CD4-positive, alpha-beta T cell (primary cell): ENCODE measurements around the gene SMC6. TPM values are rescaled to one million over a fixed set of nuclear protein-coding genes. Genes with fewer than 3 reads are reported as not detected.
A peak's percentile ranks its signal among the peaks of the same experiment; 100 is the strongest.

Experiments
- ATAC-seq: fragments of 200-7000 bp; cut with Tn5 transposase; one replicate; pipeline ENCODE4 v1.10.0; 2022; ENCODE audit warnings: mild to moderate bottlenecking; ENCODE audit not compliant: poor library complexity
- CTCF ChIA-PET: fragments of 350-600 bp; sonication (Branson Sonifier 250); formaldehyde crosslinking; loops from one replicate; lab custom pipeline; 2021; ENCODE audit warnings: antibody characterized with exemption, inconsistent platforms; lab: Charles Lee
- POLR2A ChIA-PET: fragments of 350-600 bp; sonication (Branson Sonifier 250); formaldehyde crosslinking; loops from one replicate; lab custom pipeline; 2021; ENCODE audit warnings: antibody characterized with exemption, inconsistent platforms; lab: Charles Lee
- DNase-seq, 14 experiments: peaks; one replicate each; pipeline ENCODE4 v3.0.0-alpha.2; 2013 to 2020; ENCODE audit warnings: mixed read lengths in 2 of 14
- H3K27ac ChIP-seq, 2 donors: one replicate each; pipeline versions ENCODE4 v1.5.1 to v1.7.0; 2013; ENCODE audit warnings: low read length in 2 of 2, low read depth in 1 of 2, mild to moderate bottlenecking in 1 of 2
- H3K27me3 ChIP-seq, 2 experiments: 1 replicate in 1 of 2; 2 replicates in 1 of 2; pipeline versions ENCODE4 v1.6.1 to v1.7.0; 2013; ENCODE audit warnings: low read length in 2 of 2, control low read depth in 1 of 2, mild to moderate bottlenecking in 1 of 2, moderate library complexity in 1 of 2; ENCODE audit not compliant: insufficient read depth in 2 of 2, control insufficient read depth in 1 of 2
- H3K36me3 ChIP-seq: one replicate; pipeline ENCODE4 v1.6.1; 2013; ENCODE audit warnings: low read length, control low read depth; ENCODE audit not compliant: insufficient read depth
- H3K4me1 ChIP-seq: one replicate; pipeline ENCODE4 v1.6.1; 2013; ENCODE audit warnings: low read length, control low read depth; ENCODE audit not compliant: insufficient read depth
- H3K4me3 ChIP-seq: one replicate; pipeline ENCODE4 v1.5.1; 2013; ENCODE audit warnings: mild to moderate bottlenecking, low read length, moderate library complexity
- H3K9me3 ChIP-seq, 2 experiments: 1 replicate in 1 of 2; 2 replicates in 1 of 2; pipeline versions ENCODE4 v1.6.1 to v1.7.0; 2013; ENCODE audit warnings: low read length in 2 of 2, mild to moderate bottlenecking in 2 of 2, control low read depth in 1 of 2, moderate library complexity in 1 of 2; ENCODE audit not compliant: control insufficient read depth in 1 of 2, insufficient read depth in 1 of 2
- H3K27ac Mint-ChIP-seq: one replicate; pipeline ENCODE4 v1.8.0; 2020; ENCODE audit warnings: mixed read lengths
- H3K27me3 Mint-ChIP-seq: one replicate; pipeline ENCODE4 v1.8.0; 2021; ENCODE audit warnings: mixed read lengths
- H3K36me3 Mint-ChIP-seq: one replicate; pipeline ENCODE4 v1.8.0; 2021; ENCODE audit warnings: low read depth, mixed read lengths
- H3K4me1 Mint-ChIP-seq: one replicate; pipeline ENCODE4 v1.8.0; 2021; ENCODE audit warnings: low read depth, mixed read lengths
- H3K4me3 Mint-ChIP-seq: one replicate; pipeline ENCODE4 v1.8.0; 2020; ENCODE audit warnings: mild to moderate bottlenecking, mixed read lengths
- H3K9me3 Mint-ChIP-seq: one replicate; pipeline ENCODE4 v1.8.0; 2020; ENCODE audit warnings: mixed read lengths
- CTCF ChIP-seq: fragments of 200-600 bp; IDR thresholded peaks from one replicate; pipeline ENCODE4 v1.8.0; 2022; ENCODE audit warnings: antibody characterized with exemption, mild to moderate bottlenecking
- intact Hi-C, 2 experiments: fragments of 100-400 bp; cut with DNase I in 1 of 2; cut with micrococcal nuclease in 1 of 2; formaldehyde crosslinking; loops; one replicate each; pipeline versions ENCODE4 v1.15.1 to v1.9.0; 2023 to 2025; cut with DNase I, micrococcal nuclease
- total RNA-seq, 174 experiments: library from RNA in 2 of 174; stranded (reverse) in 2 of 174; gene quantifications; one replicate each; pipeline ENCODE4 v1.2.3 and lab custom pipeline; 2021 to 2026

The SMC6 gene
- total RNA-seq, 2 experiments from 2014 or later: 7.1 to 7.8 TPM

GRCh38 chr2:17749753-17750438 is 3.7 kb downstream of the SMC6 start:
- Mint-ChIP-seq H3K27me3 (no peaks in the 10 kb centered on the region), H3K36me3 (peaks cover 11% of the 10 kb centered on the region), H3K4me3 (peak overlapping the region; percentile 26), H3K4me1 (peaks cover 24% of the 10 kb centered on the region), H3K9me3 (no peaks in the 10 kb centered on the region), H3K27ac (peak overlapping the region; percentile 9)
- intact Hi-C loops: loop anchor here (5.0 to 10.0 kb wide), 2 partner anchors 1595 to 1602 kb away; no protein-coding TSS in a partner anchor
- ATAC-seq (no peak), DNase-seq (peak in 1 of 14 experiments; percentile 34)
- POLR2A ChIA-PET: no interaction called here
- peaks cover 11% of the 10 kb centered on the region for H3K4me1 ChIP-seq
- no peak overlapping the region for H3K27ac ChIP-seq
- TF ChIP-seq CTCF: no peak
- CTCF ChIA-PET: no interaction called here
- H3K9me3 ChIP-seq: no peaks in the 10 kb centered on the region
- no peaks in the 10 kb centered on the region for H3K36me3 ChIP-seq
- no peak overlapping the region for H3K4me3 ChIP-seq
- H3K27me3 ChIP-seq: no peaks in the 10 kb centered on the region

GRCh38 chr2:17748745-17749144 is 4.9 kb downstream of the SMC6 start:
- Histone ChIP-seq H3K27me3 (no peaks in the 10 kb centered on the region), H3K27ac (no peak overlapping the region), H3K9me3 (no peaks in the 10 kb centered on the region), H3K36me3 (peaks cover 8% of the 10 kb centered on the region), H3K4me3 (no peak overlapping the region), H3K4me1 (peaks cover 4% of the 10 kb centered on the region)
- no peak for TF ChIP-seq CTCF
- no peak overlapping the region for H3K27ac Mint-ChIP-seq
- peaks cover 19% of the 10 kb centered on the region for H3K4me1 Mint-ChIP-seq
- intact Hi-C loops: no loop called here
- H3K36me3 Mint-ChIP-seq: peaks cover 16% of the 10 kb centered on the region
- DNase-seq (no peak), ATAC-seq (no peak)
- no peaks in the 10 kb centered on the region for H3K9me3 Mint-ChIP-seq
- H3K4me3 Mint-ChIP-seq: no peak overlapping the region
- POLR2A ChIA-PET: no interaction called here
- CTCF ChIA-PET: no interaction called here
- no peaks in the 10 kb centered on the region for H3K27me3 Mint-ChIP-seq

DNA sequence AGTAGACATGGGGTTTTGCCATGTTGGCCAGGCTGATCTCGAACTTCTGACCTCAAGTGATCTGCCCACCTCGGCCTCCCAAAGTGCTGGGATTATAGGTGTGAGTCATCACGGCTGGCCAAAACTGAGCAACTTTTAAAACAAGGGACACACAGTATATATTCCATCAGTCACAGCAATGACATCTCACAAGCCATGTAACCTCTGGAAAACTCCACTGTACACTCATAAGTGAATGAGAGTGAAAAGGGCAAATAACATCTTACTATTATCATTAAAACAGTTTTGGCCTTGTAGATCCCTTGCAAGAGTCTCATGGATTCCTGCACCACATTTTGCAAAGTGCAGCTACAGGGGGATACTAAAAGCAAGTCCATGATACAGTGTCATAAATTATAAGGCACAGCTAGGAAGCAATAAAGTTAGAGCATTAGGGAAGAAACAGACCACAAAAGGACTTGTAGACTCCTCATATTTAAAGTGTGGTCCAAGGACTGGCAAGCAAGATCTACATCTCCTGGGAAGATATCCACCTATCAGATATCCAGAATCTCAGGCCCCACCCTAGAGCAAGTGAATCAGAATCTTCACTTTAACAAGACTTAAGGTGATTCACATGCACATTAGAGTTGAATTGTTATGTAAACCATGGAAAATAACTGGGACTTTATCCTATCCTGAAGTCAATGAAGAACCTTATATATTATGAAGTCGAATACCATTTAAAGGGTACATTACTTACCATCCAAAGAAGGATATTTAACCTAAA is 5.7 kb downstream of the SMC6 start:
- H3K27me3 Mint-ChIP-seq: no peaks in the 10 kb centered on the region
- H3K9me3 ChIP-seq: no peaks in the 10 kb centered on the region
- H3K27ac Mint-ChIP-seq: no peak overlapping the region
- ATAC-seq (no peak), DNase-seq (no peak)
- H3K4me1 ChIP-seq: peaks cover 2% of the 10 kb centered on the region
- intact Hi-C loops: no loop called here
- CTCF ChIA-PET: interaction anchor here (0.5 kb wide), 1 partner anchor 76 kb away, joined by 3 read pairs; no protein-coding TSS in a partner anchor
- H3K36me3 ChIP-seq: peaks cover 12% of the 10 kb centered on the region
- no peak overlapping the region for H3K27ac ChIP-seq
- peaks cover 13% of the 10 kb centered on the region for H3K36me3 Mint-ChIP-seq
- no peaks in the 10 kb centered on the region for H3K9me3 Mint-ChIP-seq
- H3K4me3 Mint-ChIP-seq: no peak overlapping the region
- TF ChIP-seq CTCF: no peak
- H3K4me1 Mint-ChIP-seq: peaks cover 17% of the 10 kb centered on the region
- no peak overlapping the region for H3K4me3 ChIP-seq
- POLR2A ChIA-PET: no interaction called here
- no peaks in the 10 kb centered on the region for H3K27me3 ChIP-seq
